ENCODE data around the gene FDXACB1.
A peak's percentile ranks its signal among the peaks of the same experiment; 100 is the strongest.

Gene FDXACB1, protein sequence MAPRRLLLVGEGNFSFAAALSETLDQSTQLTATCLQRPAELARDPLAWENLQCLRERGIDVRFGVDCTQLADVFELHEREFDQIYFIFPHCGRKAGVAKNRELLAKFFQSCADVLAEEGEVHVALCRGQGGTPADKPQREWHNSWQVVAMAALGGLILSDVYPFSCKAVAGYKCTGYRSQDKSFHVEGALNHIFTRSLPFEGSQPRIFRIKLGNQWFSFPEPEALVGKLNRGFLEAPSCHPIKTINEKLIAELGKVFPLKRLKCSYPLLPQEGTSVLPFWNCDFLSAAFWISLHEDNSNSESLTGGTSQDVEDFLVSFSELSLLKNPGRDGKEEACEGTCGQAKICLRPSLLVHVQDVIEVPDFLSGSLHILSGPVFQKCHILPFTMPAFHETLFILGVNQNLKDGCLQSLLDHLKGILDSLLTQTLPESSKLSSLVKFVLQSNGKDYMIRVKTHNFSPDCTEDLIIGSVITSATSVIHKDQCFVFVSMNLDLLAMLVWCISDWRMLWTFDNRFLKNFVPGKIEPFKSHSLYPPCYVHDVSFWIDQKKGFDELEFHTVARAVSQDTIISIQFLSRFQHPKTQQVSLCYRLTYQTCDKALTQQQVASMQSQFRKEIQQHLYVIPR

GRCh38 chr11:111878849-111879636 lies at the start of gene FDXACB1, which contains the start of gene CFAP68:
TSS of gene FDXACB1 (minus strand) at chr11:111879165. CDS start at chr11:111879132, 33 bp downstream.
TSS of gene CFAP68 (plus strand) at chr11:111879541. CDS start at chr11:111879561, 20 bp downstream.
- H3K4me3 ChIP-seq (ENCODE audit: low read length): peak within 1 kb of the TSS; percentile 86
- peak; percentile 94 for TF ChIP-seq CTCF (conservative IDR thresholded peaks at IDR 0.05; ENCODE audit: low read depth, low read length)
- DNase-seq (ENCODE audit: low read depth): peak; percentile 95

- DNase-seq (ENCODE audit: low read depth): peak; percentile 87
- H3K4me3 ChIP-seq (ENCODE audit: low read length): peak overlapping the region; percentile 53
- no peak for TF ChIP-seq CTCF (conservative IDR thresholded peaks at IDR 0.05; ENCODE audit: low read depth, low read length)
These were observed 47.8 kb upstream of the FDXACB1 start for GRCh38 chr11:111926505-111927391.

- H3K4me3 ChIP-seq (ENCODE audit: low read length): no peak overlapping the region
- no peak for DNase-seq (ENCODE audit: low read depth)
- TF ChIP-seq CTCF (conservative IDR thresholded peaks at IDR 0.05; ENCODE audit: low read depth, low read length): no peak
These were observed 47.0 kb upstream of the FDXACB1 start for GRCh38 chr11:111925953-111926352.

- H3K4me3 ChIP-seq (ENCODE audit: low read length): no peak overlapping the region
- TF ChIP-seq CTCF (conservative IDR thresholded peaks at IDR 0.05; ENCODE audit: low read depth, low read length): no peak
- DNase-seq (ENCODE audit: low read depth): no peak
These were observed 45.0 kb upstream of the FDXACB1 start for GRCh38 chr11:111923951-111924350.

DNA sequence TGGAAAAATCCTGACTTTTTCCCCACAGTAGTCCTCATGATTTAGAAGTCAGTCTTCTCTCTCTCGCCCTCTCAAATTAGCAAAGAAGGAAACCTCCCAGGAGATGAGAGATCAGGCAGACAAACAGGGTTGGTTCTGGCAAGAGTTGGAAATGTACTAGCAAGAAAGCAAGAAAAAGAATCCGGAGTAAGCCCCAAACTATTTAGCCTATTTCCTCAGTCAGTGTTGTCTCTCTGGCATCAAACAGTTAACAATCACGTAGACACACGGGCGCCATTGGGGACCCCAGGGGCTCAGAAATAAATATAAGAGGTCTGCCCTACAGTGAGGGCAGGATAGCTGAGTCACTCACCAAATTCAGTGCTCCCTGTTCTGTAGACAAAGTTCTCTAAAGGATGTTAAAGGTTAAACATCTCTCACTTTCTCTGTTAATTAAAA lies 44.4 kb upstream of the FDXACB1 start:
- no peak for DNase-seq (ENCODE audit: low read depth)
- TF ChIP-seq CTCF (conservative IDR thresholded peaks at IDR 0.05; ENCODE audit: low read depth, low read length): no peak
- H3K4me3 ChIP-seq (ENCODE audit: low read length): no peak overlapping the region

DNA sequence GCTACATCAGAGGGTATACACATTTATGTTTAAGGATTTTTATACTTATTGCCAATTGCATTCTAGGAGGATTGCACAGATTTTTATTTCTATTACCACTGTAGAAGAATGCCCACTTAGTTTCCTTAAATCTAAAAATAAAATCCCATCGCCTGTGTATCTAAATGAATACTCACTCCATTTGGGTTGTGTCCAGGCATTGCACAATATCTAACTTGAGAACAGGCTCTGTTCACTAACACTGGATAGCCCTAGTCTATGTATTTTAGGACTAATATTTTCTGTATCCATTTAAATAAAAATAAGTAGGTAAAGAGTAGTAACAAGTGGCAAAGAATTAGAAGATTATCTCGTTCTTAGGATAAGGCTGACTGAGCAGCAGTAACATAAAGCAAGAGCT lies 43.8 kb upstream of the FDXACB1 start:
- TF ChIP-seq CTCF (conservative IDR thresholded peaks at IDR 0.05; ENCODE audit: low read depth, low read length): no peak
- H3K4me3 ChIP-seq (ENCODE audit: low read length): no peak overlapping the region
- no peak for DNase-seq (ENCODE audit: low read depth)
